Liver (tissue), 9 donors: Measurements from ENCODE around the gene SLC25A10. TPM values are rescaled to one million over a fixed set of nuclear protein-coding genes. Genes with fewer than 3 reads are reported as not detected.

ENCODE experiments used
- DNase-seq: peaks from one replicate; pipeline ENCODE4 v3.0.0-alpha.2; 2017; ENCODE audit warnings: low spot score
- H3K27ac ChIP-seq, 2 donors: one replicate each; pipeline ENCODE4 v1.7.0; 2013; ENCODE audit warnings: inconsistent platforms in 2 of 2, low read length in 2 of 2, control low read depth in 1 of 2, low read depth in 1 of 2, mild to moderate bottlenecking in 1 of 2
- H3K27me3 ChIP-seq, 4 donors: one replicate each; pipeline versions ENCODE4 v1.6.1 to v1.7.0; 2013; ENCODE audit warnings: low read length in 3 of 4, inconsistent platforms in 1 of 4, mild to moderate bottlenecking in 1 of 4, moderate library complexity in 1 of 4; ENCODE audit not compliant: control insufficient read depth in 4 of 4, insufficient read depth in 4 of 4
- H3K36me3 ChIP-seq, 4 donors: one replicate each; pipeline versions ENCODE4 v1.6.1 to v1.7.0; 2013; ENCODE audit warnings: low read length in 3 of 4, mild to moderate bottlenecking in 3 of 4, low read depth in 1 of 4, moderate library complexity in 1 of 4; ENCODE audit not compliant: control insufficient read depth in 4 of 4, insufficient read depth in 3 of 4
- H3K4me1 ChIP-seq, 4 donors: one replicate each; pipeline versions ENCODE4 v1.6.1 to v1.7.0; 2013; ENCODE audit warnings: low read length in 3 of 4, mild to moderate bottlenecking in 3 of 4, moderate library complexity in 1 of 4; ENCODE audit not compliant: control insufficient read depth in 4 of 4, insufficient read depth in 4 of 4
- H3K4me3 ChIP-seq, 3 donors: one replicate each; pipeline versions ENCODE4 v1.6.1 to v1.7.0; 2013; ENCODE audit warnings: low read length in 3 of 3, control low read depth in 1 of 3, low read depth in 1 of 3, mild to moderate bottlenecking in 1 of 3
- H3K9ac ChIP-seq, 2 donors: one replicate each; pipeline ENCODE4 v1.7.0; 2013; ENCODE audit warnings: low read length in 2 of 2, mild to moderate bottlenecking in 2 of 2, moderate library complexity in 2 of 2, control low read depth in 1 of 2, low read depth in 1 of 2
- H3K9me3 ChIP-seq, 4 donors: one replicate each; pipeline versions ENCODE4 v1.6.1 to v1.7.0; 2013; ENCODE audit warnings: low read length in 3 of 4; ENCODE audit not compliant: control insufficient read depth in 4 of 4
- ATF3 ChIP-seq: IDR thresholded peaks from 2 replicates; pipeline ENCODE4 v1.6.1; 2016; ENCODE audit warnings: antibody characterized with exemption
- EGR1 ChIP-seq, 2 donors: IDR thresholded peaks; 2 replicates each; pipeline ENCODE4 v1.6.1; 2016 to 2018; ENCODE audit warnings: antibody characterized with exemption in 2 of 2, low read depth in 2 of 2
- FOXA1 ChIP-seq: IDR thresholded peaks from 2 replicates; pipeline ENCODE4 v1.6.1; 2016; ENCODE audit warnings: antibody characterized with exemption
- FOXA2 ChIP-seq: IDR thresholded peaks from 2 replicates; pipeline ENCODE4 v1.6.1; 2016; ENCODE audit warnings: antibody characterized with exemption
- GABPA ChIP-seq, 2 donors: IDR thresholded peaks in 1 of 2; conservative IDR thresholded peaks in 1 of 2; 2 replicates each; pipeline ENCODE4 v1.6.1; 2016; ENCODE audit warnings: antibody characterized with exemption in 2 of 2, mild to moderate bottlenecking in 1 of 2, moderate library complexity in 1 of 2
- HNF4A ChIP-seq, 2 donors: conservative IDR thresholded peaks; 2 replicates each; pipeline ENCODE4 v1.6.1; 2016; ENCODE audit warnings: antibody characterized with exemption in 2 of 2, mild to moderate bottlenecking in 2 of 2
- HNF4G ChIP-seq: IDR thresholded peaks from 2 replicates; pipeline ENCODE4 v1.6.1; 2016; ENCODE audit warnings: antibody characterized with exemption
- JUND ChIP-seq, 2 donors: IDR thresholded peaks; 2 replicates each; pipeline ENCODE4 v1.6.1; 2016; ENCODE audit warnings: antibody characterized with exemption in 2 of 2
- NR2F2 ChIP-seq: IDR thresholded peaks from 2 replicates; pipeline ENCODE4 v1.6.1; 2016; ENCODE audit warnings: antibody characterized with exemption
- RAD21 ChIP-seq, 2 donors: IDR thresholded peaks; 2 replicates each; pipeline ENCODE4 v1.6.1; 2016; ENCODE audit warnings: antibody characterized with exemption in 2 of 2, mild to moderate bottlenecking in 2 of 2
- REST ChIP-seq: IDR thresholded peaks from 2 replicates; pipeline ENCODE4 v1.6.1; 2016; ENCODE audit warnings: antibody characterized with exemption, mild to moderate bottlenecking
- RXRA ChIP-seq, 2 donors: IDR thresholded peaks; 2 replicates each; pipeline ENCODE4 v1.6.1; 2017 to 2018; ENCODE audit warnings: antibody characterized with exemption in 2 of 2, mild to moderate bottlenecking in 1 of 2
- SP1 ChIP-seq: IDR thresholded peaks from 2 replicates; pipeline ENCODE4 v1.6.1; 2018; ENCODE audit warnings: antibody characterized with exemption, mild to moderate bottlenecking
- TAF1 ChIP-seq: conservative IDR thresholded peaks from 2 replicates; pipeline ENCODE4 v1.6.1; 2016; ENCODE audit warnings: antibody characterized with exemption, mild to moderate bottlenecking
- YY1 ChIP-seq: IDR thresholded peaks from 2 replicates; pipeline ENCODE4 v1.6.1; 2016; ENCODE audit warnings: antibody characterized with exemption, mild to moderate bottlenecking
- ZBTB33 ChIP-seq: IDR thresholded peaks from 2 replicates; pipeline ENCODE4 v1.6.1; 2016; ENCODE audit warnings: antibody characterized with exemption
- WGBS: extraction: QIAGEN DNeasy Blood & Tissue Kit; methylation state at CpG from one replicate; pipeline ENCODE4 v1.1.7; 2013; 5-methylcytosine and 5-hydroxymethylcytosine counted together
- polyA plus RNA-seq, 2 donors: library from polyadenylated mRNA; stranded (reverse) in 1 of 2; unstranded in 1 of 2; fragments of 200-250 nt in 1 of 2; fragments of >200 nt in 1 of 2; fragmentation: Nextera tagmentation in 1 of 2; extraction: Ambion mirVana in 1 of 2; gene quantifications; one replicate each; pipeline versions ENCODE4 v1.2.1 to v1.2.3, GENCODE V29; 2013 to 2015
- total RNA-seq, 2 donors: library from RNA; depleted of rRNA; stranded (reverse); fragments of >200 nt; gene quantifications; one replicate each; pipeline ENCODE4 v1.2.3, GENCODE V29; 2014
- TF ChIP-seq, protein P1 (sequence below): IDR thresholded peaks from 2 replicates; pipeline ENCODE4 v1.6.1; 2016; ENCODE audit warnings: antibody characterized with exemption
- TF ChIP-seq, protein P2 (sequence below): fragments of 150-350 bp; IDR thresholded peaks from 2 replicates; pipeline ENCODE4 v1.5.1; 2017; ENCODE audit warnings: improper control_type of control experiment, low read depth, low read length; ENCODE audit not compliant: missing input control
- donor health status: healthy.
- donor health status: healthy.
- donor health status: healthy.
- donor health status: healthy.
- donor health status: healthy.

SLC25A10 gene
- total and polyA plus RNA-seq, 4 donors, result 19.8 to 54.6 (median 44.0) TPM

DNA sequence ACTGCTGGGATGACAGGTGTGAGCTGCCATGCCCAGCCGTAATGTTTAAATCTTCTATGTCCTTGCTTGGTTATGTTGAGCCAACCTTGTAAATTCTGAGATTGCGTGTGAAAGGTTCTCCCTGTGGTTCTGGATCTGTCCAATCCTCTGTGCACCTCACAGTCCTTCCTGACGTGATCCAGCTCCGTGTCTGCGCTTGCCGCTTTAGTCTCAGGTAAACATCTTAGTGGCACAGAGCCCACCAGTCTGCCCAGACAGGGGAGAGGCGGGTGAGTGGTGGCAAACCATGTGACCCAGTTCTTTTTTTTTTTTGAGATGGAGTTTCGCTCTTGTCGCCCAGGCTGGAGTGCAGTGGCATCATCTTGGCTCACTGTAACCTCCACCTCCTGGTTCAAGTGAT lies 13.9 kb downstream of the SLC25A10 start:
- Histone ChIP-seq H3K4me1 (peaks cover 12 to 47% (median 33%) of the 10 kb centered on the region in 4 donors), H3K36me3 (no peaks in the 10 kb centered on the region), H3K4me3 (no peak overlapping the region), H3K9ac (no peak overlapping the region), H3K9me3 (no peaks in the 10 kb centered on the region), H3K27ac (no peak overlapping the region), H3K27me3 (no peaks in the 10 kb centered on the region)
- TF ChIP-seq RXRA (IDR thresholded peaks at IDR 0.05) (no peak), GABPA (IDR thresholded peaks at IDR 0.05 in 1 of 2, conservative IDR thresholded peaks at IDR 0.05 in 1 of 2) (no peak), JUND (IDR thresholded peaks at IDR 0.05) (no peak), SP1 (no peak)
- WGBS, result 74% methylated on average over 9 of the region's 9 CpGs
- no peak for DNase-seq

DNA sequence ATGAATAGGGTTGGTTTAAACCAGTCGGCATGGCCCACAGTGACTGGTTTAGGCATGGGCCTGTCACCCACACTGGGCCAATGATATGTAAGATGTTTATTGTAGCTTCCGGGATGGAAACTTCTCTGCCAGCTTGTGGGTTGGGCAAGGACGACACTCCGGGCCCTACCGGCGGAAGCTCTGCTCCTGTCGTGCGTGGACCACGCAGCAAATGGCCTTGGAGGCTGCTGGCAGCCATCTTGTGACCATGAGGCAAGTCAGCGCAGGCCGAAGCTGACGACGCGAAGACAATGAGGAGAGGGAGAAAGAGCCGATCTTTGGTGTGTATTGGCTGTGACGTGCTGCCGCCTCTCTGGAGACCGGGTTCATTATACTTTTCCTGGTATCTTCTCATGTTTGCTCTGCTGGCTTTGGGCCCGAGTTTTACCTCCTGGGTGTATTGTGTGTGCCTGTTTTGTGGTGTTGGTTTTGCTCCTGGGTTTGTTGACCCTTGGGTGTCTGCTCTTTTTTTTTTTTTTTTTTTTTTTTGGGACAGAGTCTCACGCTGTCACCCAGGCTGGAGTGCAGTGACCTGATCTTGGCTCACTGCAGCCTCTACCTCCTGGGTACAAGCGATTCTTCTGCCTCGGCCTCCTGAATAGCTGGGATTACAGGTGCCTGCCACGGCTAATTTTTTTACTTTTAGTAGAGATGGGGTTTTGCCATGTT lies 15.4 kb downstream of the SLC25A10 start:
- TF ChIP-seq, protein P1, sequence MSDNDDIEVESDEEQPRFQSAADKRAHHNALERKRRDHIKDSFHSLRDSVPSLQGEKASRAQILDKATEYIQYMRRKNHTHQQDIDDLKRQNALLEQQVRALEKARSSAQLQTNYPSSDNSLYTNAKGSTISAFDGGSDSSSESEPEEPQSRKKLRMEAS, result peak; percentile 99
- TF ChIP-seq EGR1 (IDR thresholded peaks at IDR 0.05; ENCODE audit: low read depth in 2 of 2) (peak; percentile 6 to 29), ZBTB33 (peak; percentile 57), GABPA (IDR thresholded peaks at IDR 0.05 in 1 of 2, conservative IDR thresholded peaks at IDR 0.05 in 1 of 2) (peak; percentile 49 to 86), ATF3 (no peak), HNF4G (no peak), RAD21 (IDR thresholded peaks at IDR 0.05) (peak; percentile 30 to 41), TAF1 (no peak), SP1 (peak; percentile 92), HNF4A (conservative IDR thresholded peaks at IDR 0.05) (peak in 1 of 2 donors; percentile 70), REST (peak; percentile 33), FOXA1 (no peak), NR2F2 (no peak), FOXA2 (peak; percentile 62), YY1 (peak; percentile 98), JUND (IDR thresholded peaks at IDR 0.05) (peak in 1 of 2 donors; percentile 27), RXRA (IDR thresholded peaks at IDR 0.05) (peak; percentile 83 to 96)
- TF ChIP-seq, protein P2, sequence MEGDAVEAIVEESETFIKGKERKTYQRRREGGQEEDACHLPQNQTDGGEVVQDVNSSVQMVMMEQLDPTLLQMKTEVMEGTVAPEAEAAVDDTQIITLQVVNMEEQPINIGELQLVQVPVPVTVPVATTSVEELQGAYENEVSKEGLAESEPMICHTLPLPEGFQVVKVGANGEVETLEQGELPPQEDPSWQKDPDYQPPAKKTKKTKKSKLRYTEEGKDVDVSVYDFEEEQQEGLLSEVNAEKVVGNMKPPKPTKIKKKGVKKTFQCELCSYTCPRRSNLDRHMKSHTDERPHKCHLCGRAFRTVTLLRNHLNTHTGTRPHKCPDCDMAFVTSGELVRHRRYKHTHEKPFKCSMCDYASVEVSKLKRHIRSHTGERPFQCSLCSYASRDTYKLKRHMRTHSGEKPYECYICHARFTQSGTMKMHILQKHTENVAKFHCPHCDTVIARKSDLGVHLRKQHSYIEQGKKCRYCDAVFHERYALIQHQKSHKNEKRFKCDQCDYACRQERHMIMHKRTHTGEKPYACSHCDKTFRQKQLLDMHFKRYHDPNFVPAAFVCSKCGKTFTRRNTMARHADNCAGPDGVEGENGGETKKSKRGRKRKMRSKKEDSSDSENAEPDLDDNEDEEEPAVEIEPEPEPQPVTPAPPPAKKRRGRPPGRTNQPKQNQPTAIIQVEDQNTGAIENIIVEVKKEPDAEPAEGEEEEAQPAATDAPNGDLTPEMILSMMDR, result no peak
- peak; percentile 62 for DNase-seq
- H3K27ac ChIP-seq, result peak overlapping the region; percentile 40 to 91
- H3K4me3 ChIP-seq, result no peak overlapping the region
- WGBS, result 33% methylated on average over 23 of the region's 23 CpGs
- no peaks in the 10 kb centered on the region for H3K9me3 ChIP-seq
- no peaks in the 10 kb centered on the region for H3K27me3 ChIP-seq
- H3K4me1 ChIP-seq, result peaks cover 8 to 37% (median 23%) of the 10 kb centered on the region in 4 donors
- H3K9ac ChIP-seq, result no peak overlapping the region
- H3K36me3 ChIP-seq, result no peaks in the 10 kb centered on the region
